ENCODE measurements around the gene TBC1D1.

TBC1D1 gene

DNA sequence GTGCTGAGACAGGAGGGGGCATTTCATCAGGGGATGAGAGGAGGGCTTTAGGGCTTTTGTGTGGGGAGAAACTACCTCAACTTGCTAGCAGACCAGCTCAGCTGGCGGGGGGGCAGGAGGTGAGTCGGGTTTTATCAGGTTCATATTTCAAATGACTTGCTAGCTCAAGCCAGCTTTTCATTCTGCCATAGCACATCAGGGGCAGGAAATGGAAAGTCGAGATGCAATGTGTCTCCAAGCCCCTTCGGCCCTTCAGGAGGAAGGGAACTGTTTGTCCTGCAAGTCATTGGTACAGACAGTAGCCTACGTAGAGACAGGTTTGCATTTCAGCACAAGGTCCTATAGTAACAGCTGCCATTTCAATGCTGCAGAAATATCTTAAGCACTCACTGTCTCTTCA, 263.4 kb downstream of the TBC1D1 start:
- in situ Hi-C loops (cut with MboI; ENCODE audit: low sequenced_read_pairs), result no loop called here
- no peaks in the 10 kb centered on the region for H3K4me1 ChIP-seq
- no peaks in the 10 kb centered on the region for H3K27me3 ChIP-seq (ENCODE audit: low read depth)
- H3K9me3 ChIP-seq, result no peaks in the 10 kb centered on the region
- H3K36me3 ChIP-seq (replicated peaks), result no peaks in the 10 kb centered on the region
- H3K4me3 ChIP-seq, result no peak overlapping the region
- no peak for DNase-seq (ENCODE audit: low spot score in 2 of 2)

DNA sequence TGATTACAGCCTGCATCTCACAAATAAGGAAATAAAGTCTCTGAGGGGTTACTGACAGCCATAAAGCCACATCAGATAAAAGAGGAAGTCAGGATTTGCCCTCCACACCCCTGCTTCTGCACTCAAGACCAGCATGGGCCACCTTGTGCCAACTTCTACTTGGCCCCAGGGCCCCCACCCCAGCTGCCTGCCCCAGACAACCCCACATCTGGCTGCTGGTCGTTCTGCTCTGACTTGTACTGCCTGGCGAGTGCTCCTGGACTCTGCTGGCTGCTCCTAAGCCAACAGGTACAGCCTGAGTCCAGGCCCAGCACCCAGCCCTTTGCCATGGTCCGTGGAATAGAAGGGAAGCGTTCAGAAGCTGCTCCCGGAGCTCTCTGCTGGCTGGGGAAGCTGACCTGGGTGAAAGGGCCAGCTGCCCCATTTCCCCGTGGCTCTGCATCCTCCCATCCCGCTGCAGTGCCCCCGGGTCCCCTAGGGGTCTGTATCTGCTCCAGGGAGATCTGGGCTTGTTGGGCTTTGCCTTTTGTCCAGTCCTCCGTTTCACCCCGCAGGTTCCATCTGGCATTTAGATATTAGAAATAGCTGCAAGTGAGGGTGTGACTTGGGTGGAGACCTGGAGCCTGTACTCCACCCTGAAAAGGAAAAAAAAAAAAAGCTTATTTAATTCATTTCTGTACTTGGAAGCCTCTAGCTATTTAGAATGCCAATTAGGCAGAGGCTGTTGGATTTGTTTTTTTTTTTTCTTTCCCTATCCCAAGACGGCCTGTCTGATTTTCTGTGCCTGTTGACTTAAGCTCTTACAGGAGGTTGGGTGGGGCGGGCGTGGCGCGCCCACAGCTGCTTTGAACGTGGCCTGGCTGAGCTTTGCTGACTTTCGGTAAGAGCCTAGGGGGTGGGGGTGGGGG, 264.1 kb downstream of the TBC1D1 start:
- Histone ChIP-seq H3K27me3 (ENCODE audit: low read depth) (no peaks in the 10 kb centered on the region), H3K36me3 (replicated peaks) (no peaks in the 10 kb centered on the region), H3K9me3 (no peaks in the 10 kb centered on the region), H3K4me1 (no peaks in the 10 kb centered on the region), H3K4me3 (no peak overlapping the region)
- in situ Hi-C loops (cut with MboI; ENCODE audit: low sequenced_read_pairs), result no loop called here
- peak in 1 of 2 experiments; percentile 39 for DNase-seq (ENCODE audit: low spot score in 2 of 2)

DNA sequence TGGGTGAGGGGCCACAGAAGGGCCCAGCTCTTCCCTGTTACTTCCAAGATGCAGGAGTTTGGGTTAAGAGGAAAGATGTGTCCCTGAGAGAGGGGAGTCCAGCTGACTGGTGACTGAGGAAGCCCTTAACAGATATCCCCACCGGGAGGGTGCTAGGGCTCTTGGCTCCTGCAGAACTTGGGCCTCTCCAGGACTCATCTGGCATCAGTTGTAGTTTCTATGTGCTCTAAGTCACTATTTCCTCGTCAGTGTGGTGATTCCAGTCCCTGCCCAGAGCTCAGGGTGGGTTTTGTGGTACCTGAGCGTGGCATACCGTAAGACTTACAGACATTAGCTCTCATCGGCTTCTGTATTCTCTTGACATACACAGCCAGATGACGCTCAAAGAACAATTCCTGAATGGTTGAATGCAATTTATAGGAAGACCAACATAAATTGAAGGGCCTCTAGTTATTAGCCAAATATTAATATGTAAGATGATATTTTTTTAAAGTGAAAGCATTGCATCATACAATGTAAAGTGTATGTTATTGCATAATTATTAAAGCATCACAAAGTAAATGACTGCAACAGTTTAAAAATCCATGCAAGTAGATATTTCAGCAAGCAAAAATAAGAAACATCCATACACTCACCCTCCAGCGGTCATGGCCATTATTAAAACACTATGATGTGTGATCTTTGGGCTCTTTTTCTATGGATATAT, 264.9 kb downstream of the TBC1D1 start:
- no peak overlapping the region for H3K4me3 ChIP-seq
- no peaks in the 10 kb centered on the region for H3K4me1 ChIP-seq
- in situ Hi-C loops (cut with MboI; ENCODE audit: low sequenced_read_pairs), result no loop called here
- H3K9me3 ChIP-seq, result no peaks in the 10 kb centered on the region
- no peaks in the 10 kb centered on the region for H3K27me3 ChIP-seq (ENCODE audit: low read depth)
- DNase-seq (ENCODE audit: low spot score in 2 of 2), result no peak
- H3K36me3 ChIP-seq (replicated peaks), result no peaks in the 10 kb centered on the region

DNA sequence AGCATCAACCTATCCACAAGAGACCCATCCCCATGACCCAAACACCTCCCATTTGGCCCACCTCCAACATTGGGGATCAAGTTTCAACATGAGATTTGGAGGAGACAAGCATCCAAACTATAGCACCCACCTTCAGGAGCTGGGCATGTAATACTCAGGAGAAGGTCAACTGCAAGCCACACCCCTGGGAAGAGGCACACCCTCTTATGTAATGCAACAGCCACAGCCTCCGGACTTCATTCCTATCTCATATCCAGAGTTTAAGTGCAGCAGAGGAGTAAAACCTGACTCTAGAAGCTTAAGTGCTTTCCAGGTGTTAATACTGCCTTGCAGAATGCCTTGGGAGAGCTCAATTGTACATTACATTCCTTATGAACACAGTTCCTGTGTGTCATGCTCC, 266.7 kb downstream of the TBC1D1 start:
- no peaks in the 10 kb centered on the region for H3K4me1 ChIP-seq
- no peaks in the 10 kb centered on the region for H3K9me3 ChIP-seq
- no peaks in the 10 kb centered on the region for H3K27me3 ChIP-seq (ENCODE audit: low read depth)
- H3K4me3 ChIP-seq, result no peak overlapping the region
- in situ Hi-C loops (cut with MboI; ENCODE audit: low sequenced_read_pairs), result no loop called here
- peak in 1 of 2 experiments; percentile 22 for DNase-seq (ENCODE audit: low spot score in 2 of 2)
- no peaks in the 10 kb centered on the region for H3K36me3 ChIP-seq (replicated peaks)

DNA sequence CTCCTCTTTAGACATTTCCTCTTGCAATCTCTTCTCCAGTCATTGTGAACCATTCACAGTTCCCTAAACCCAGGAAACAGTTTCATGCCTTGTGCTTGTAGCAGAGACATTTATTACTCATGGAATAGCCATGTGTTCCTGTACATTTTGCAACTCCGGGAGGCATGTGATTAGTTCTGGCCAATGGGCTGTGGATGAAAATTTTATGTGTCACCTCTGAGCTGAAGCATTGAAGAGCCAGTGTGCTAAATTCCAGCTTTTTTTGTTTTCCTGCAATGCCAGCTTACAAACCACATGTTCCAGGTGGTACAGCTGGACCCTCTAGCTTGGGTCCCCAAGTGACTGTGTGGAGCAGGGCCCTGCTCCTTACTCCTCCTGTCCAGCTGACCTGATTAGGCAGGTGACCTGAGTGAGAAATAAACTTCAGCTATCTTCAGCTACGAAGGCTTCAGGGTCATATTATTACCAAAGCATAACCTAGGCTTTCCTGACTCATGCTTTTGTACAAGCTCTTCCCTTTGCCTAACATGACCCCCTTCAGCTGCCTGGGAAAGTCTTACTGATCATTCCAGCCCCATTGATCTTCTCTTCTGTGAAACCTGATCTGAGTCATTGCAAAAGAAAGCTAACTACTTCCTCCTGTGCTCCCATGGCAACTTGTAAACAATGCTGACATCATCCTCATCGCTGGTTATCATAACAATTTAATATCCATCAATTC, 269.8 kb downstream of the TBC1D1 start:
- no peak for DNase-seq (ENCODE audit: low spot score in 2 of 2)

GRCh38 chr4:38161208-38162113, 270.6 kb downstream of the TBC1D1 start:
- Histone ChIP-seq H3K27me3 (ENCODE audit: low read depth) (no peaks in the 10 kb centered on the region), H3K9me3 (peaks cover 4% of the 10 kb centered on the region; the same call in 1 of the 2 replicates), H3K4me3 (no peak overlapping the region), H3K4me1 (no peaks in the 10 kb centered on the region), H3K36me3 (replicated peaks) (no peaks in the 10 kb centered on the region)
- in situ Hi-C loops (cut with MboI; ENCODE audit: low sequenced_read_pairs), result no loop called here
- DNase-seq (ENCODE audit: low spot score in 2 of 2), result no peak

More for the DNA sequence above, 269.8 kb downstream of the TBC1D1 start:
- Histone ChIP-seq H3K27me3 (ENCODE audit: low read depth) (no peaks in the 10 kb centered on the region), H3K36me3 (replicated peaks) (no peaks in the 10 kb centered on the region), H3K4me3 (no peak overlapping the region), H3K4me1 (no peaks in the 10 kb centered on the region), H3K9me3 (peaks cover 4% of the 10 kb centered on the region; the same call in 1 of the 2 replicates)
- in situ Hi-C loops (cut with MboI; ENCODE audit: low sequenced_read_pairs), result no loop called here

- DNase-seq (ENCODE audit: low spot score in 2 of 2), result no peak
Observed at GRCh38 chr4:38162240-38162784, 271.4 kb downstream of the TBC1D1 start.

DNA sequence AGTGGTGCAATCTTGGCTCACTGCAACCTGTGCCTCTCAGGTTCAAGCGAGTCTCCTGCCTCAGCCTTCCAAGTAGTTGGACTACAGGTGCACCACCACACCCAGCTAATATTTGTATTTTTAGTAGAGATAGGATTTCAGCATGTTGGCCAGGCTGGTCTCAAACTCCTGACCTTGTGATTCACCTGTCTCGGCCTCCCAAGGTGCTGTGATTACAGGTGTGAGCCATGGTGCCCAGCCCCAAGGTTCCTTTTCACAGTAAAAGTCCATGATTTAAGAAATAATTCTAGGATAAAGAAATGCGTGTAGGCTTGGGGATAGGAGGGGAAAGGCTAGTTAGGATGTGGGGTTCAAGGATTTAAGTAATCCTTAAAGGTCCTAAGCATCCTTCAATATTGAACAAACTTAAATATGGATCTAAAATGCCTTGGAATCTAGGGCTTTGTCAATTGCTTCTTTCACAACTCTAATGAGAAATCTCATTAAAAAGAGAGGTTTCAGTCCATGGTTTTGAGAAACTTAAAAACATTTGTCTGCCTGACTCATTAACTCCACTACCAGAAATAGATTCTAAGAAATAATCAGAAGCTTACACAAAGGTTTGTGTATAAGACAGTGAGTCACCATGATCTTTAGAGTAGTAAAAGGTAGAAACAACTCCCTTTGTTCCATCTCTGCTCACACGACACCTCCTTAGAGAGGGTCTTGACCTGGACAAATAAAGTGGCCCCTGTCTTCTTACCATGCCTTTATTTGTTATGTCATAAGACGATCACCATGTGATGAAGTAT, 272.5 kb downstream of the TBC1D1 start:
- no peaks in the 10 kb centered on the region for H3K36me3 ChIP-seq (replicated peaks)
- in situ Hi-C loops (cut with MboI; ENCODE audit: low sequenced_read_pairs), result no loop called here
- 0 out of 2 replicates have a peak, but pooled peaks cover 2% of the 10 kb centered on the region for H3K27me3 ChIP-seq (ENCODE audit: low read depth)
- peaks cover 4% of the 10 kb centered on the region; the same call in 1 of the 2 replicates for H3K9me3 ChIP-seq
- no peaks in the 10 kb centered on the region for H3K4me1 ChIP-seq
- no peak for DNase-seq (ENCODE audit: low spot score in 2 of 2)
- H3K4me3 ChIP-seq, result no peak overlapping the region

More at GRCh38 chr4:38162240-38162784, 271.4 kb downstream of the TBC1D1 start:
- H3K4me1 ChIP-seq, result no peaks in the 10 kb centered on the region
- H3K4me3 ChIP-seq, result no peak overlapping the region
- no peaks in the 10 kb centered on the region for H3K27me3 ChIP-seq (ENCODE audit: low read depth)
- in situ Hi-C loops (cut with MboI; ENCODE audit: low sequenced_read_pairs), result no loop called here
- H3K36me3 ChIP-seq (replicated peaks), result no peaks in the 10 kb centered on the region
- peaks cover 4% of the 10 kb centered on the region; the same call in 1 of the 2 replicates for H3K9me3 ChIP-seq

GRCh38 chr4:38164346-38164745, 273.5 kb downstream of the TBC1D1 start:
- Histone ChIP-seq H3K36me3 (replicated peaks) (no peaks in the 10 kb centered on the region), H3K4me1 (no peaks in the 10 kb centered on the region), H3K4me3 (no peak overlapping the region), H3K27me3 (ENCODE audit: low read depth) (0 out of 2 replicates have a peak, but pooled peaks cover 2% of the 10 kb centered on the region), H3K9me3 (peaks cover 4% of the 10 kb centered on the region; the same call in 1 of the 2 replicates)
- DNase-seq (ENCODE audit: low spot score in 2 of 2), result no peak
- in situ Hi-C loops (cut with MboI; ENCODE audit: low sequenced_read_pairs), result no loop called here

GRCh38 chr4:38166082-38166481, 275.2 kb downstream of the TBC1D1 start:
- in situ Hi-C loops (cut with MboI; ENCODE audit: low sequenced_read_pairs), result no loop called here
- no peaks in the 10 kb centered on the region for H3K36me3 ChIP-seq (replicated peaks)

DNA sequence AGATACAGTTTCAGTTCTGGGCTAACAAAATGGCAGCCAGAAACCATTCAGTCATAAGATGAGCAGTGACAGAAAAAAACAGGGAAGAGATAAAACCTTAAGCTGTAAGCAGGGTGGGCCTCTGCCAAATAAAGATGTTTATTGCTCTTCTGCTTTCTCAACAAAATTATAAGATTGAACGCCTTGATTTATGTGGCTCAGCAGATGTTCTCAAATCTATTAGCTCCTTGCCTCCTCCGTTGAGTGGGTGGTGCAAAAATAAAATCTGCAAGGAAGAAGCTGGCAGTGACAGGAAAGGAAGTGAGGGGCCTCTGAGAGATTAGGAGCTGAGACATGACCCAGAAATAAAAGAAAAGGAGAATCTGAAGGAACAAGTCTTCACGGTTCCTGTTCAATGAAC, 275.9 kb downstream of the TBC1D1 start:
- no peaks in the 10 kb centered on the region for H3K36me3 ChIP-seq (replicated peaks)
- in situ Hi-C loops (cut with MboI; ENCODE audit: low sequenced_read_pairs), result no loop called here

More at GRCh38 chr4:38166082-38166481, 275.2 kb downstream of the TBC1D1 start:
- Histone ChIP-seq H3K27me3 (ENCODE audit: low read depth) (0 out of 2 replicates have a peak, but pooled peaks cover 2% of the 10 kb centered on the region), H3K9me3 (peaks cover 4% of the 10 kb centered on the region; the same call in 1 of the 2 replicates), H3K4me3 (no peak overlapping the region), H3K4me1 (no peaks in the 10 kb centered on the region)
- no peak for DNase-seq (ENCODE audit: low spot score in 2 of 2)

DNA sequence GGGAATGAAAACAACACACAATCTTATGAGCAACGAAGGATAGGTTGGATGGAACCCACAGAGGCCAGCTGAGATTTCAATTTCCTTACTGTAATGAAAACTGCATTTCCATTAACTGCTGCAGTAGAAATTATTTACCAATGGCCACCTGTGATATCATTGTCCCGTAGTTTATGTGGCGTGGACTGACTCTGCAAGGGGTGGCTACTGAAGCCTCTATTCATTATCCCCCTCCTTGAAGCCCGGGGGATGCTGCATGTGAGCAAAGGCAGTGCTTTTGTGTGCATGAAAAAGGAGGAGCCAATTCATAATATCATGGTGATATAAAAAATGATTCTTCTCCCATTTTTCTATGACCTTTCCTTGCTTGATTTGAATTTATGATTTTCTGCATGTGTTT, 277.1 kb downstream of the TBC1D1 start:
- H3K36me3 ChIP-seq (replicated peaks), result no peaks in the 10 kb centered on the region
- H3K4me1 ChIP-seq, result no peaks in the 10 kb centered on the region
- peaks cover 4% of the 10 kb centered on the region; the same call in 1 of the 2 replicates for H3K9me3 ChIP-seq
- H3K4me3 ChIP-seq, result no peak overlapping the region
- no peak for DNase-seq (ENCODE audit: low spot score in 2 of 2)
- 0 out of 2 replicates have a peak, but pooled peaks cover 2% of the 10 kb centered on the region for H3K27me3 ChIP-seq (ENCODE audit: low read depth)
- in situ Hi-C loops (cut with MboI; ENCODE audit: low sequenced_read_pairs), result no loop called here

More for the DNA sequence above, 275.9 kb downstream of the TBC1D1 start:
- Histone ChIP-seq H3K27me3 (ENCODE audit: low read depth) (0 out of 2 replicates have a peak, but pooled peaks cover 2% of the 10 kb centered on the region), H3K4me1 (no peaks in the 10 kb centered on the region), H3K9me3 (peaks cover 4% of the 10 kb centered on the region; the same call in 1 of the 2 replicates), H3K4me3 (no peak overlapping the region)
- DNase-seq (ENCODE audit: low spot score in 2 of 2), result no peak

Data from HAP-1 (cell line).